Thyroid gland (tissue), 4 donors: Measurements from ENCODE around the gene MTG1. TPM values are rescaled to one million over a fixed set of nuclear protein-coding genes. Genes with fewer than 3 reads are reported as not detected.

Experiments used
- DNase-seq, 2 donors: peaks; one replicate each; pipeline ENCODE4 v3.0.0-alpha.2; 2019
- H3K27ac ChIP-seq, 3 donors: fragments of 200-600 bp; sonication (generic); 1 replicate in 2 of 3; 2 replicates in 1 of 3; pipeline ENCODE4 v1.5.1; 2016 to 2019; ENCODE audit warnings: mild to moderate bottlenecking in 1 of 3, moderate library complexity in 1 of 3
- H3K27me3 ChIP-seq: fragments of 200-600 bp; sonication (generic); one replicate; pipeline ENCODE4 v1.5.1; 2019
- H3K36me3 ChIP-seq, 2 donors: fragments of 200-600 bp; sonication (generic); one replicate each; pipeline ENCODE4 v1.5.1; 2016 to 2019
- H3K4me1 ChIP-seq, 2 donors: fragments of 200-600 bp; sonication (generic); one replicate each; pipeline ENCODE4 v1.5.1; 2017 to 2019
- H3K4me3 ChIP-seq, 3 donors: fragments of 200-600 bp; sonication (generic); replicated peaks in 1 of 3; 1 replicate in 2 of 3; 2 replicates in 1 of 3; pipeline ENCODE4 v1.5.1; 2016; ENCODE audit warnings: mild to moderate bottlenecking in 1 of 3
- H3K9me3 ChIP-seq: fragments of 200-600 bp; sonication (generic); one replicate; pipeline ENCODE4 v1.5.1; 2017
- CTCF ChIP-seq, 6 experiments: fragments of 200-600 bp in 3 of 6; fragments of 450-650 bp in 3 of 6; sonication (generic) in 3 of 6; IDR thresholded peaks; one replicate each; pipeline ENCODE4 v1.5.1; 2016 to 2019; ENCODE audit warnings: antibody characterized with exemption in 6 of 6, mild to moderate bottlenecking in 2 of 6, inconsistent platforms in 1 of 6, moderate library complexity in 1 of 6
- POLR2A ChIP-seq, 2 donors: fragments of 450-650 bp; IDR thresholded peaks; one replicate each; pipeline ENCODE4 v1.6.1; 2017; ENCODE audit warnings: antibody characterized with exemption in 2 of 2, mild to moderate bottlenecking in 2 of 2, moderate library complexity in 1 of 2
- WGBS, 2 donors: methylation state at CpG; one replicate each; pipeline ENCODE4 v1.1.5; 2017; 5-methylcytosine and 5-hydroxymethylcytosine counted together
- intact Hi-C: fragments of 100-400 bp; cut with DNase I; formaldehyde crosslinking; loops from one replicate; pipeline ENCODE4 v1.15.1; 2023
- total RNA-seq, 4 donors: library from RNA; depleted of rRNA; stranded (reverse); fragments of >200 nt; gene quantifications; one replicate each; pipeline ENCODE4 v1.2.3, GENCODE V29; 2016

MTG1 gene
- total RNA-seq, 4 donors from 2014 or later = 23.8 to 40.8 (median 35.0) TPM

- WGBS, 2 donors = 85 to 86% methylated on average over 16 of the region's 16 CpGs
- no peaks in the 10 kb centered on the region for H3K27me3 ChIP-seq
- no peak overlapping the region for H3K4me3 ChIP-seq
- H3K4me1 ChIP-seq = no peaks in the 10 kb centered on the region
- no peak for TF ChIP-seq CTCF (IDR thresholded peaks at IDR 0.05)
- no peak for TF ChIP-seq POLR2A (IDR thresholded peaks at IDR 0.05)
- DNase-seq = no peak
- intact Hi-C loops = no loop called here
- no peaks in the 10 kb centered on the region for H3K9me3 ChIP-seq
- peaks cover 12 to 23% of the 10 kb centered on the region in 2 donors for H3K36me3 ChIP-seq
- H3K27ac ChIP-seq = no peak overlapping the region
Measured at GRCh38 chr10:133403359-133403758, 9.4 kb downstream of the MTG1 start.

GRCh38 chr10:133403784-133404183 is 9.8 kb downstream of the MTG1 start:
- Histone ChIP-seq H3K27ac (no peak overlapping the region), H3K36me3 (peaks cover 12 to 21% of the 10 kb centered on the region in 2 donors), H3K4me3 (no peak overlapping the region), H3K9me3 (no peaks in the 10 kb centered on the region), H3K27me3 (no peaks in the 10 kb centered on the region), H3K4me1 (no peaks in the 10 kb centered on the region)
- 93 to 95% methylated on average over 5 of the region's 5 CpGs for WGBS, 2 donors
- DNase-seq = no peak
- TF ChIP-seq CTCF (IDR thresholded peaks at IDR 0.05) = no peak
- intact Hi-C loops = no loop called here

- H3K4me1 ChIP-seq = no peaks in the 10 kb centered on the region
- WGBS, 2 donors = 71 to 77% methylated on average over 2 of the region's 2 CpGs
- intact Hi-C loops = no loop called here
- H3K36me3 ChIP-seq = peaks cover 12 to 20% of the 10 kb centered on the region in 2 donors
- no peak overlapping the region for H3K4me3 ChIP-seq
- H3K27ac ChIP-seq = no peak overlapping the region
- no peaks in the 10 kb centered on the region for H3K9me3 ChIP-seq
- H3K27me3 ChIP-seq = no peaks in the 10 kb centered on the region
- TF ChIP-seq CTCF (IDR thresholded peaks at IDR 0.05) (no peak), POLR2A (IDR thresholded peaks at IDR 0.05) (no peak)
- DNase-seq = no peak
Measured at GRCh38 chr10:133405272-133405671, 11.3 kb downstream of the MTG1 start.

GRCh38 chr10:133405844-133406527 is 12.0 kb downstream of the MTG1 start:
- 95 to 98% methylated on average over 8 of the region's 8 CpGs for whole genome bisulfite sequencing, 2 donors
- intact Hi-C loops = no loop called here
- H3K36me3 ChIP-seq = peaks cover 12 to 26% of the 10 kb centered on the region in 2 donors
- no peak overlapping the region for H3K27ac ChIP-seq
- DNase-seq = no peak
- H3K9me3 ChIP-seq = no peaks in the 10 kb centered on the region
- no peaks in the 10 kb centered on the region for H3K27me3 ChIP-seq
- no peak overlapping the region for H3K4me3 ChIP-seq
- TF ChIP-seq POLR2A (IDR thresholded peaks at IDR 0.05) = no peak
- TF ChIP-seq CTCF (IDR thresholded peaks at IDR 0.05) = no peak
- no peaks in the 10 kb centered on the region for H3K4me1 ChIP-seq

- no peak for DNase-seq
- Histone ChIP-seq H3K9me3 (no peaks in the 10 kb centered on the region), H3K36me3 (peaks cover 6 to 16% of the 10 kb centered on the region in 2 donors), H3K27ac (no peak overlapping the region), H3K27me3 (no peaks in the 10 kb centered on the region), H3K4me1 (no peaks in the 10 kb centered on the region), H3K4me3 (no peak overlapping the region)
- 97 to 98% methylated on average over 7 of the region's 7 CpGs for WGBS, 2 donors
- TF ChIP-seq CTCF (IDR thresholded peaks at IDR 0.05) = no peak
- TF ChIP-seq POLR2A (IDR thresholded peaks at IDR 0.05) = no peak
- intact Hi-C loops = no loop called here
Measured at GRCh38 chr10:133411523-133412380, 17.8 kb downstream of the MTG1 start.
